ENCODE data around the gene RCN2. TPM values are rescaled to one million over a fixed set of nuclear protein-coding genes. Genes with fewer than 3 reads are reported as not detected.

RCN2 gene
- total RNA-seq, 1 experiment from 2014 or later, result 180 TPM

GRCh38 chr15:76988867-76989780 is 57.6 kb downstream of the RCN2 start:
- no peak for DNase-seq (ENCODE audit: low spot score)
- in situ Hi-C loops (cut with HindIII; ENCODE audit: low sequenced_read_pairs), result no loop called here

GRCh38 chr15:76991048-76991447 is 59.5 kb downstream of the RCN2 start:
- DNase-seq (ENCODE audit: low spot score), result no peak
- in situ Hi-C loops (cut with HindIII; ENCODE audit: low sequenced_read_pairs), result no loop called here

GRCh38 chr15:76991741-76992645 is 60.4 kb downstream of the RCN2 start:
- no peak for DNase-seq (ENCODE audit: low spot score)
- in situ Hi-C loops (cut with HindIII; ENCODE audit: low sequenced_read_pairs), result no loop called here

GRCh38 chr15:76993114-76993725 is 61.7 kb downstream of the RCN2 start:
- in situ Hi-C loops (cut with HindIII; ENCODE audit: low sequenced_read_pairs), result no loop called here
- no peak for DNase-seq (ENCODE audit: low spot score)

- DNase-seq (ENCODE audit: low spot score), result no peak
- in situ Hi-C loops (cut with HindIII; ENCODE audit: low sequenced_read_pairs), result no loop called here
Measured at GRCh38 chr15:76994001-76994400, 62.5 kb downstream of the RCN2 start.

- no peak for DNase-seq (ENCODE audit: low spot score)
- in situ Hi-C loops (cut with HindIII; ENCODE audit: low sequenced_read_pairs), result no loop called here
Measured at GRCh38 chr15:76994496-76994895, 62.9 kb downstream of the RCN2 start.

GRCh38 chr15:76994971-76995945 is 63.7 kb downstream of the RCN2 start, which contains the start of gene PSTPIP1:
Gene PSTPIP1 (plus strand): TSS chr15:76995126. CDS start chr15:76995574, 448 bp downstream.
- DNase-seq (ENCODE audit: low spot score), result peak; percentile 68
- in situ Hi-C loops (cut with HindIII; ENCODE audit: low sequenced_read_pairs), result no loop called here

GRCh38 chr15:76996076-76996525 is 64.6 kb downstream of the RCN2 start:
- in situ Hi-C loops (cut with HindIII; ENCODE audit: low sequenced_read_pairs), result no loop called here
- DNase-seq (ENCODE audit: low spot score), result no peak

- in situ Hi-C loops (cut with HindIII; ENCODE audit: low sequenced_read_pairs), result no loop called here
- peak; percentile 41 for DNase-seq (ENCODE audit: low spot score)
Measured at GRCh38 chr15:76996526-76997401, 65.2 kb downstream of the RCN2 start.

- DNase-seq (ENCODE audit: low spot score), result no peak
- in situ Hi-C loops (cut with HindIII; ENCODE audit: low sequenced_read_pairs), result no loop called here
Measured at GRCh38 chr15:76998663-76999285, 67.2 kb downstream of the RCN2 start.

- in situ Hi-C loops (cut with HindIII; ENCODE audit: low sequenced_read_pairs), result no loop called here
- DNase-seq (ENCODE audit: low spot score), result no peak
Measured at GRCh38 chr15:76999996-77000395, 68.4 kb downstream of the RCN2 start.

GRCh38 chr15:77001351-77001750 is 69.8 kb downstream of the RCN2 start:
- in situ Hi-C loops (cut with HindIII; ENCODE audit: low sequenced_read_pairs), result no loop called here
- no peak for DNase-seq (ENCODE audit: low spot score)

- no peak for DNase-seq (ENCODE audit: low spot score)
- in situ Hi-C loops (cut with HindIII; ENCODE audit: low sequenced_read_pairs), result no loop called here
Measured at GRCh38 chr15:77001966-77002365, 70.4 kb downstream of the RCN2 start.

- in situ Hi-C loops (cut with HindIII; ENCODE audit: low sequenced_read_pairs), result no loop called here
- no peak for DNase-seq (ENCODE audit: low spot score)
Measured at GRCh38 chr15:77002436-77002835, 70.9 kb downstream of the RCN2 start.

GRCh38 chr15:77002954-77003912 is 71.7 kb downstream of the RCN2 start:
- DNase-seq (ENCODE audit: low spot score), result no peak
- in situ Hi-C loops (cut with HindIII; ENCODE audit: low sequenced_read_pairs), result no loop called here
